H1 (cell line): ENCODE data around the gene TBCD. TPM values are rescaled to one million over a fixed set of nuclear protein-coding genes. Genes with fewer than 3 reads are reported as not detected.

Experiments
- HDAC2 ChIP-seq, 2 experiments: fragments of 300-600 bp in 1 of 2; sonication (generic) in 1 of 2; IDR thresholded peaks; 2 replicates each; pipeline ENCODE4 v1.6.1; 2011 to 2012; ENCODE audit warnings: low read depth in 2 of 2, low read length in 2 of 2, mild to moderate bottlenecking in 2 of 2, moderate library complexity in 2 of 2, borderline replicate concordance in 1 of 2, inconsistent platforms in 1 of 2
- polyA plus RNA-seq, 7 experiments: library from polyadenylated mRNA; depleted of rRNA in 3 of 7; stranded (reverse) in 5 of 7; unstranded in 2 of 7; fragments of >200 nt in 5 of 7; fragments of 200-250 nt in 2 of 7; gene quantifications; 1 replicate in 5 of 7; 2 replicates in 1 of 7; 4 replicates in 1 of 7; pipeline versions ENCODE4 v1.2.1 to v1.2.3, GENCODE V29; 2011 to 2013; ENCODE audit warnings: missing spikeins in 2 of 7, mixed read lengths in 2 of 7
- total RNA-seq: library from RNA; stranded (reverse); fragmentation: NEBNext Ultra II Directional; extraction: Animal tissue kit (Norgen Biotek cat#: 25700); gene quantifications from 2 replicates; pipeline ENCODE4 v1.2.1, GENCODE V29; 2021
- TF ChIP-seq, protein P1 (sequence below): fragments of 300-600 bp; sonication (generic); IDR thresholded peaks from 2 replicates; pipeline ENCODE4 v1.7.1; 2012; ENCODE audit warnings: low read length, moderate library complexity, mild to moderate bottlenecking, inconsistent platforms; ENCODE audit not compliant: insufficient replicate concordance
- TF ChIP-seq, protein P2 (sequence below): IDR thresholded peaks from 2 replicates; pipeline ENCODE4 v1.6.1; 2012; ENCODE audit warnings: inconsistent platforms

TBCD gene
- total and polyA plus RNA-seq, 2 of the 8 experiments (the other 6 are each of a cell fraction or from before 2014, with no cell fraction given): 118 to 162 TPM

DNA sequence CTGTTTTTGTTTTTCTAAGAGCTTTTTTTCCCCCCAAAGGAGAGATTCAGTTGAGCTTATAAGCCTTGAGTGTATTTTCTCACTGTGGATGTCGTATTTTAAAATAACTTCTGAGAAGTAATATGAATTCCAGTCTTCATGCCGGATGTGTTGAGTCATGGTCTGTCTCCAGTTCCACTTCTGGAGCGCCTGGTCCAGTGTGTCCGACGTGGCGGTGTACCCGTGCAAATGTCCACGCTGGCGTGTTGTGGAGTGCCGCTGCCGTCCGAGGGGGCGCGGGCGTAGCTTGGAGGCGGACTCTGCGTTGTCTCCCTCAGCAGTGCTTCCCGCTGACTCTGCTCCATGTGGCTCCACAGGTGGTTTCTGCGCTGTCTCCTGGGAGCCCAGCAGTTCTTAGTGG is 148.9 kb downstream of the TBCD start (continued):
- TF ChIP-seq, protein P1, sequence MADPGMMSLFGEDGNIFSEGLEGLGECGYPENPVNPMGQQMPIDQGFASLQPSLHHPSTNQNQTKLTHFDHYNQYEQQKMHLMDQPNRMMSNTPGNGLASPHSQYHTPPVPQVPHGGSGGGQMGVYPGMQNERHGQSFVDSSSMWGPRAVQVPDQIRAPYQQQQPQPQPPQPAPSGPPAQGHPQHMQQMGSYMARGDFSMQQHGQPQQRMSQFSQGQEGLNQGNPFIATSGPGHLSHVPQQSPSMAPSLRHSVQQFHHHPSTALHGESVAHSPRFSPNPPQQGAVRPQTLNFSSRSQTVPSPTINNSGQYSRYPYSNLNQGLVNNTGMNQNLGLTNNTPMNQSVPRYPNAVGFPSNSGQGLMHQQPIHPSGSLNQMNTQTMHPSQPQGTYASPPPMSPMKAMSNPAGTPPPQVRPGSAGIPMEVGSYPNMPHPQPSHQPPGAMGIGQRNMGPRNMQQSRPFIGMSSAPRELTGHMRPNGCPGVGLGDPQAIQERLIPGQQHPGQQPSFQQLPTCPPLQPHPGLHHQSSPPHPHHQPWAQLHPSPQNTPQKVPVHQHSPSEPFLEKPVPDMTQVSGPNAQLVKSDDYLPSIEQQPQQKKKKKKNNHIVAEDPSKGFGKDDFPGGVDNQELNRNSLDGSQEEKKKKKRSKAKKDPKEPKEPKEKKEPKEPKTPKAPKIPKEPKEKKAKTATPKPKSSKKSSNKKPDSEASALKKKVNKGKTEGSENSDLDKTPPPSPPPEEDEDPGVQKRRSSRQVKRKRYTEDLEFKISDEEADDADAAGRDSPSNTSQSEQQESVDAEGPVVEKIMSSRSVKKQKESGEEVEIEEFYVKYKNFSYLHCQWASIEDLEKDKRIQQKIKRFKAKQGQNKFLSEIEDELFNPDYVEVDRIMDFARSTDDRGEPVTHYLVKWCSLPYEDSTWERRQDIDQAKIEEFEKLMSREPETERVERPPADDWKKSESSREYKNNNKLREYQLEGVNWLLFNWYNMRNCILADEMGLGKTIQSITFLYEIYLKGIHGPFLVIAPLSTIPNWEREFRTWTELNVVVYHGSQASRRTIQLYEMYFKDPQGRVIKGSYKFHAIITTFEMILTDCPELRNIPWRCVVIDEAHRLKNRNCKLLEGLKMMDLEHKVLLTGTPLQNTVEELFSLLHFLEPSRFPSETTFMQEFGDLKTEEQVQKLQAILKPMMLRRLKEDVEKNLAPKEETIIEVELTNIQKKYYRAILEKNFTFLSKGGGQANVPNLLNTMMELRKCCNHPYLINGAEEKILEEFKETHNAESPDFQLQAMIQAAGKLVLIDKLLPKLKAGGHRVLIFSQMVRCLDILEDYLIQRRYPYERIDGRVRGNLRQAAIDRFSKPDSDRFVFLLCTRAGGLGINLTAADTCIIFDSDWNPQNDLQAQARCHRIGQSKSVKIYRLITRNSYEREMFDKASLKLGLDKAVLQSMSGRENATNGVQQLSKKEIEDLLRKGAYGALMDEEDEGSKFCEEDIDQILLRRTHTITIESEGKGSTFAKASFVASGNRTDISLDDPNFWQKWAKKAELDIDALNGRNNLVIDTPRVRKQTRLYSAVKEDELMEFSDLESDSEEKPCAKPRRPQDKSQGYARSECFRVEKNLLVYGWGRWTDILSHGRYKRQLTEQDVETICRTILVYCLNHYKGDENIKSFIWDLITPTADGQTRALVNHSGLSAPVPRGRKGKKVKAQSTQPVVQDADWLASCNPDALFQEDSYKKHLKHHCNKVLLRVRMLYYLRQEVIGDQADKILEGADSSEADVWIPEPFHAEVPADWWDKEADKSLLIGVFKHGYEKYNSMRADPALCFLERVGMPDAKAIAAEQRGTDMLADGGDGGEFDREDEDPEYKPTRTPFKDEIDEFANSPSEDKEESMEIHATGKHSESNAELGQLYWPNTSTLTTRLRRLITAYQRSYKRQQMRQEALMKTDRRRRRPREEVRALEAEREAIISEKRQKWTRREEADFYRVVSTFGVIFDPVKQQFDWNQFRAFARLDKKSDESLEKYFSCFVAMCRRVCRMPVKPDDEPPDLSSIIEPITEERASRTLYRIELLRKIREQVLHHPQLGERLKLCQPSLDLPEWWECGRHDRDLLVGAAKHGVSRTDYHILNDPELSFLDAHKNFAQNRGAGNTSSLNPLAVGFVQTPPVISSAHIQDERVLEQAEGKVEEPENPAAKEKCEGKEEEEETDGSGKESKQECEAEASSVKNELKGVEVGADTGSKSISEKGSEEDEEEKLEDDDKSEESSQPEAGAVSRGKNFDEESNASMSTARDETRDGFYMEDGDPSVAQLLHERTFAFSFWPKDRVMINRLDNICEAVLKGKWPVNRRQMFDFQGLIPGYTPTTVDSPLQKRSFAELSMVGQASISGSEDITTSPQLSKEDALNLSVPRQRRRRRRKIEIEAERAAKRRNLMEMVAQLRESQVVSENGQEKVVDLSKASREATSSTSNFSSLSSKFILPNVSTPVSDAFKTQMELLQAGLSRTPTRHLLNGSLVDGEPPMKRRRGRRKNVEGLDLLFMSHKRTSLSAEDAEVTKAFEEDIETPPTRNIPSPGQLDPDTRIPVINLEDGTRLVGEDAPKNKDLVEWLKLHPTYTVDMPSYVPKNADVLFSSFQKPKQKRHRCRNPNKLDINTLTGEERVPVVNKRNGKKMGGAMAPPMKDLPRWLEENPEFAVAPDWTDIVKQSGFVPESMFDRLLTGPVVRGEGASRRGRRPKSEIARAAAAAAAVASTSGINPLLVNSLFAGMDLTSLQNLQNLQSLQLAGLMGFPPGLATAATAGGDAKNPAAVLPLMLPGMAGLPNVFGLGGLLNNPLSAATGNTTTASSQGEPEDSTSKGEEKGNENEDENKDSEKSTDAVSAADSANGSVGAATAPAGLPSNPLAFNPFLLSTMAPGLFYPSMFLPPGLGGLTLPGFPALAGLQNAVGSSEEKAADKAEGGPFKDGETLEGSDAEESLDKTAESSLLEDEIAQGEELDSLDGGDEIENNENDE: no peak
- TF ChIP-seq, protein P2, sequence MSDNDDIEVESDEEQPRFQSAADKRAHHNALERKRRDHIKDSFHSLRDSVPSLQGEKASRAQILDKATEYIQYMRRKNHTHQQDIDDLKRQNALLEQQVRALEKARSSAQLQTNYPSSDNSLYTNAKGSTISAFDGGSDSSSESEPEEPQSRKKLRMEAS: no peak
- no peak for TF ChIP-seq HDAC2 (IDR thresholded peaks at IDR 0.05; ENCODE audit: borderline replicate concordance in 1 of 2, low read depth in 2 of 2, low read length in 2 of 2)
